Smooth muscle cell (in vitro differentiated cells): ENCODE data around the gene RPIA. TPM values are rescaled to one million over a fixed set of nuclear protein-coding genes. Genes with fewer than 3 reads are reported as not detected.

Experiments
- DNase-seq: peaks from one replicate; lab custom pipeline; 2025; ENCODE audit not compliant: unreplicated experiment; lab: John Stamatoyannopoulos, UW
- H2AFZ ChIP-seq: fragments of 200-600 bp; sonication (generic); 2 replicates; pipeline ENCODE4 v1.6.0; 2016; ENCODE audit warnings: antibody characterized with exemption, low read depth, mild to moderate bottlenecking
- H3F3A ChIP-seq: fragments of 200-600 bp; sonication (generic); 2 replicates; pipeline ENCODE4 v1.6.0; 2017; ENCODE audit warnings: antibody characterized with exemption, low read depth
- H3K27ac ChIP-seq: fragments of 200-600 bp; sonication (generic); 2 replicates; pipeline ENCODE4 v1.5.1; 2016; ENCODE audit warnings: low read depth, mild to moderate bottlenecking
- H3K27me3 ChIP-seq: fragments of 200-600 bp; sonication (generic); 2 replicates; pipeline ENCODE4 v1.6.1; 2016; ENCODE audit warnings: low read depth, mild to moderate bottlenecking
- H3K36me3 ChIP-seq: fragments of 200-600 bp; sonication (generic); 2 replicates; pipeline ENCODE4 v1.5.1; 2016; ENCODE audit warnings: low read depth
- H3K4me1 ChIP-seq: fragments of 200-600 bp; sonication (generic); 2 replicates; pipeline ENCODE4 v1.5.1; 2016; ENCODE audit warnings: low read depth
- H3K4me2 ChIP-seq: fragments of 200-600 bp; sonication (generic); 2 replicates; pipeline ENCODE4 v1.6.0; 2016; ENCODE audit warnings: mild to moderate bottlenecking
- H3K4me3 ChIP-seq: fragments of 200-600 bp; sonication (generic); 2 replicates; pipeline ENCODE4 v1.5.1; 2016; ENCODE audit warnings: mild to moderate bottlenecking
- H3K79me2 ChIP-seq: fragments of 200-600 bp; sonication (generic); 2 replicates; pipeline ENCODE4 v1.6.0; 2016; ENCODE audit warnings: low read depth, mild to moderate bottlenecking
- H3K9ac ChIP-seq: fragments of 200-600 bp; sonication (generic); 2 replicates; pipeline ENCODE4 v1.6.0; 2016; ENCODE audit warnings: low read depth
- H3K9me3 ChIP-seq: fragments of 200-600 bp; sonication (generic); replicated peaks from 2 replicates; pipeline ENCODE4 v1.5.1; 2016; ENCODE audit warnings: low read depth
- H4K20me1 ChIP-seq: fragments of 200-600 bp; sonication (generic); 2 replicates; pipeline ENCODE4 v1.6.0; 2016; ENCODE audit warnings: low read depth
- WGBS: methylation state at CpG from one replicate; pipeline ENCODE4 v1.1.7; 2016; ENCODE audit warnings: low lambda C conversion rate; 5-methylcytosine and 5-hydroxymethylcytosine counted together
- polyA plus RNA-seq: library from polyadenylated mRNA; unstranded; fragments of >200 nt; fragmentation: Nextera tagmentation; extraction: Ambion mirVana; gene quantifications from 2 replicates; pipeline ENCODE4 v1.2.1, GENCODE V29; 2016
- total RNA-seq: library from RNA; depleted of rRNA; stranded (reverse); fragments of >200 nt; gene quantifications from 2 replicates; pipeline ENCODE4 v1.2.3, GENCODE V29; 2014
- TF ChIP-seq, protein P1 (sequence below): fragments of 200-600 bp; sonication (generic); IDR thresholded peaks from 2 replicates; pipeline ENCODE4 v1.5.1; 2017; ENCODE audit warnings: borderline replicate concordance, mild to moderate bottlenecking, antibody characterized with exemption; ENCODE audit not compliant: insufficient read depth, poor library complexity, severe bottlenecking

The RPIA gene
- total and polyA plus RNA-seq, 2 experiments from 2014 or later: 8.9 to 9.9 TPM

DNA sequence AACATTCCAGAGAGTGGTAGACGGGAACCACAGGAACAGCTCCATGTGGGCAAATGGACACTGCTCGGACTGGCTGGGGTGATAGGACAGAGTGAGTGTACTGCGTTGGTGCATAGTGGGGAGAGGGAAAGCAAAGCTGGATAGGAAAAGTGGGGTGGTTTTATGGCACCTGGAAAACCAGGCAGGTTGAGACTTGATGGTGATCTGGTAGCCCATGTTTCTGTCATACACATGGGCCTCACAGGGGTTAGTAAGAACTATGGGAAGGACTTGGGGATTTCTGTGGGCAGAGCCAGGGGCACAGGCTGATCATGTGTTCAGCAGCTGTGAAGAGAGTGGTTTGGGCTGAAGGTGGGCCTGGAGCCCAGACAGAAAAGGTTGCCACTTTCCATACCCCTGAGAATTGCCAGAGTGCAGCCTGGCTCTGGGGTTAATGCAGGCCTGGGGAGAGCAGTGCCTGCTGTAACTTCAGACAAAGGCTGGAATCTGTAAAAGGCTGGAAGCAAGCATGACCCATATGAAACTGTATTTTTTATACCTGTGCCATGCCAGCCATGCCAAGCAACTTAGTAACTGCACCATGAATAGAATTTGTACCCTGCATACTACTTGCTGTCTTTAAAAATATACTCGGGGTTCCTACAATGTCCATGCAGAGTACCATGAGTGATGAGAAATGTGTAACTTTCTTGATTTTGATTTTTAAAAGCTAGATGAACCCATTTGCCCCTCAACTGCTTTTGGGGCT lies 41.9 kb downstream of the RPIA start:
- Histone ChIP-seq H3K4me3 (no peak overlapping the region), H3K27me3 (no peaks in the 10 kb centered on the region), H3K36me3 (peaks cover 6% of the 10 kb centered on the region), H2AFZ (no peak overlapping the region), H3K4me2 (no peak overlapping the region), H3K9me3 (no peaks in the 10 kb centered on the region), H3F3A (no peaks in the 10 kb centered on the region), H4K20me1 (no peaks in the 10 kb centered on the region), H3K27ac (no peak overlapping the region), H3K4me1 (no peaks in the 10 kb centered on the region), H3K79me2 (no peaks in the 10 kb centered on the region), H3K9ac (no peak overlapping the region)
- no peak for DNase-seq
- TF ChIP-seq, protein P1, sequence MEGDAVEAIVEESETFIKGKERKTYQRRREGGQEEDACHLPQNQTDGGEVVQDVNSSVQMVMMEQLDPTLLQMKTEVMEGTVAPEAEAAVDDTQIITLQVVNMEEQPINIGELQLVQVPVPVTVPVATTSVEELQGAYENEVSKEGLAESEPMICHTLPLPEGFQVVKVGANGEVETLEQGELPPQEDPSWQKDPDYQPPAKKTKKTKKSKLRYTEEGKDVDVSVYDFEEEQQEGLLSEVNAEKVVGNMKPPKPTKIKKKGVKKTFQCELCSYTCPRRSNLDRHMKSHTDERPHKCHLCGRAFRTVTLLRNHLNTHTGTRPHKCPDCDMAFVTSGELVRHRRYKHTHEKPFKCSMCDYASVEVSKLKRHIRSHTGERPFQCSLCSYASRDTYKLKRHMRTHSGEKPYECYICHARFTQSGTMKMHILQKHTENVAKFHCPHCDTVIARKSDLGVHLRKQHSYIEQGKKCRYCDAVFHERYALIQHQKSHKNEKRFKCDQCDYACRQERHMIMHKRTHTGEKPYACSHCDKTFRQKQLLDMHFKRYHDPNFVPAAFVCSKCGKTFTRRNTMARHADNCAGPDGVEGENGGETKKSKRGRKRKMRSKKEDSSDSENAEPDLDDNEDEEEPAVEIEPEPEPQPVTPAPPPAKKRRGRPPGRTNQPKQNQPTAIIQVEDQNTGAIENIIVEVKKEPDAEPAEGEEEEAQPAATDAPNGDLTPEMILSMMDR: no peak
- 97% methylated on average over 4 of the region's 4 CpGs for WGBS

DNA sequence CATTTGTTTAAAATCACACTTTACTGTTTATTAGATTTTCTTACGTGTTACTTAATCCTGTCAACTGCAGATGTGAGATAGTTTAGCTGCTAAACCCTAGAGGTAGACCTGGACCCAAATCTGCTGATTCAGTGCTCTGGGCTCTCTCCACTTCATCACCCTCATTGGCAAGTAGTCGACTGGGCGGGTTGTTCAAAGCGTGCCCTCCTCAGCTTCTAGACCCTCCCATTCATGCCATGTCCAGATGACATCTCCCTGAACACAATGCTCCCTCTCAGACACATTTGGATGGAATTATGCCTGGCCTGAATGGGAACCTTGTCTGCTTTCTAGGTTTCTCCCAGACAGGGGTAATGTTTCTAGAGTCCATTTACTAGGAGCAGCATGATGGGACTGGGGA lies 43.7 kb downstream of the RPIA start:
- no peak overlapping the region for H3K27ac ChIP-seq
- H3K4me1 ChIP-seq: no peaks in the 10 kb centered on the region
- TF ChIP-seq, protein P1: no peak
- H3K36me3 ChIP-seq: peaks cover 6% of the 10 kb centered on the region
- no peaks in the 10 kb centered on the region for H3F3A ChIP-seq
- H3K9ac ChIP-seq: no peak overlapping the region
- H3K79me2 ChIP-seq: no peaks in the 10 kb centered on the region
- H4K20me1 ChIP-seq: peaks cover under 1% of the 10 kb centered on the region
- no peak overlapping the region for H3K4me2 ChIP-seq
- DNase-seq: no peak
- no peaks in the 10 kb centered on the region for H3K27me3 ChIP-seq
- no peak overlapping the region for H2AFZ ChIP-seq
- H3K4me3 ChIP-seq: no peak overlapping the region
- WGBS: 94% methylated on average over 4 of the region's 4 CpGs
- no peaks in the 10 kb centered on the region for H3K9me3 ChIP-seq

DNA sequence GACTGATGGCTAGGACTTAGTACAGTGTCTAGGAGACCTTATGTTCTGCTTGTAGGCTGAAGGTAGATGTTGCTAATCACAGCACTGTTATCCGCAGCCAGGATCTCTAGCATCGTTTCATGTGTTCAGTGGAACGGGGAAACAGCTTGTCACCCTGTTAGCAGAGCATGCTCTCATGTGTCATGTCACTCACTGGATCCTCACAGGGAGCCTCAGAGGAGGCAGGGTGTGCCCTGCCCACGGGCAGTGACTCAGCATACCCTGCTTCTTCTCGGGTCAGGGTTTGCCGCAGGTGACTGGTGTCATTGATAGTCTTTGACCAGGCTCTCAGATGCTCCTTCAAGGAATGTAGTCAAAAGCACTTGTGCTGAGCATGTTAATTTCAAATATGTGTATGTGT lies 44.4 kb downstream of the RPIA start:
- H2AFZ ChIP-seq: no peak overlapping the region
- H3K27ac ChIP-seq: no peak overlapping the region
- no peak overlapping the region for H3K4me3 ChIP-seq
- H3F3A ChIP-seq: no peaks in the 10 kb centered on the region
- H3K27me3 ChIP-seq: no peaks in the 10 kb centered on the region
- peaks cover 6% of the 10 kb centered on the region for H3K36me3 ChIP-seq
- WGBS: 80% methylated on average over 6 of the region's 6 CpGs
- no peak for DNase-seq
- no peak overlapping the region for H3K9ac ChIP-seq
- TF ChIP-seq, protein P1: no peak
- no peaks in the 10 kb centered on the region for H3K79me2 ChIP-seq
- H3K9me3 ChIP-seq: no peaks in the 10 kb centered on the region
- H4K20me1 ChIP-seq: peaks cover 2% of the 10 kb centered on the region
- H3K4me2 ChIP-seq: no peak overlapping the region
- H3K4me1 ChIP-seq: no peaks in the 10 kb centered on the region

DNA sequence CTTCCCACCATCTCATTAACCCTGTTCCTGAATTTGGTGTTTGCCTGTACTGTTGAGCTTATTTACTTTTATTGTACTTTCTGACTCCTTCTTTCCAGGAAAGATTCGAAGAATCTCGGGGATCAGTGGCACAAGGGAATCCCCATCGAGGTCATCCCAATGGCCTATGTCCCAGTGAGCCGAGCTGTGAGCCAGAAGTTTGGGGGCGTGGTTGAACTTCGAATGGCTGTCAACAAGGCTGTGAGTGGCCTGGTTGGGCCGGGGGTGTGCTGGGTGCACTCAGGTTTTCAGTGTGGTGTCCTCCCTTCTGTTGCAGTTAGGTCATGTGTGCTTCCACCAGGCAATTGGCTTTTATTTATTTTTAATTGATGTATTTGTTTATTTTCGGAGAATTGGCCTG lies 45.0 kb downstream of the RPIA start:
- Histone ChIP-seq H3F3A (no peaks in the 10 kb centered on the region), H3K9ac (no peak overlapping the region), H3K27me3 (no peaks in the 10 kb centered on the region), H4K20me1 (peaks cover 2% of the 10 kb centered on the region), H3K79me2 (no peaks in the 10 kb centered on the region), H3K4me1 (no peaks in the 10 kb centered on the region), H3K9me3 (no peaks in the 10 kb centered on the region), H3K4me3 (no peak overlapping the region), H3K27ac (no peak overlapping the region), H3K36me3 (peaks cover 6% of the 10 kb centered on the region), H3K4me2 (no peak overlapping the region), H2AFZ (no peak overlapping the region)
- TF ChIP-seq, protein P1: no peak
- WGBS: 93% methylated on average over 8 of the region's 8 CpGs
- DNase-seq: no peak
